Measurements from ENCODE around the gene ULK3. TPM values are rescaled to one million over a fixed set of nuclear protein-coding genes. Genes with fewer than 3 reads are reported as not detected.
A peak's percentile ranks its signal among the peaks of the same experiment; 100 is the strongest.

The ULK3 gene
- total RNA-seq, 2 donors from 2014 or later, result 39.1 to 74.7 TPM

DNA sequence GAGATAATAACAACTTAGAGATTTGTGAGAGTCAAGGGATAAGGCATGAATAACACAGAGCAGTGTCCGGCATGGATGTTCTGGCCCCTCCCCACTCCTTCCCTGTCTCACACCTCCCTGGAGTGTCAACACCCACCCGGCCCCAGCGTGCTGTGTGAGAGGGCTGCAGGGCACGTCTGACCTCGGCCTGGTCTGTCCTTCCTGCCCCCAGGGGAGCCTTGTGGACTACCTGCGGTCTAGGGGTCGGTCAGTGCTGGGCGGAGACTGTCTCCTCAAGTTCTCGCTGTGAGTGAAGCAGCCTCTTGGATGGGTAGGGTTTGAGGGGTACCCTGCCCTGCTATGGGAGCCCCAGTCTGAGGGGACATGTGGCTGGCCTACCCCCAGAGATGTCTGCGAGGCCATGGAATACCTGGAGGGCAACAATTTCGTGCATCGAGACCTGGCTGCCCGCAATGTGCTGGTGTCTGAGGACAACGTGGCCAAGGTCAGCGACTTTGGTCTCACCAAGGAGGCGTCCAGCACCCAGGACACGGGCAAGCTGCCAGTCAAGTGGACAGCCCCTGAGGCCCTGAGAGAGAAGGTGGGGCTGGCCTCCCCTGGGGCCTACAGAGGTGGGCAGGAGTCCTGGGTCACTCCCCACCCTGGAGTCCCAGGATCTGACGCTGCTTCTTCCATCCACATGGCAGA, 41.5 kb downstream of the ULK3 start:
- Mint-ChIP-seq H3K27ac (no peak overlapping the region), H3K36me3 (peaks cover 6% of the 10 kb centered on the region), H3K9me3 (no peaks in the 10 kb centered on the region), H3K4me1 (ENCODE audit: low read depth in 2 of 2) (peaks cover 31 to 34% of the 10 kb centered on the region in 2 donors), H3K27me3 (no peaks in the 10 kb centered on the region), H3K4me3 (no peak overlapping the region)
- ATAC-seq, result no peak
- DNase-seq (ENCODE audit: low spot score), result no peak

DNA sequence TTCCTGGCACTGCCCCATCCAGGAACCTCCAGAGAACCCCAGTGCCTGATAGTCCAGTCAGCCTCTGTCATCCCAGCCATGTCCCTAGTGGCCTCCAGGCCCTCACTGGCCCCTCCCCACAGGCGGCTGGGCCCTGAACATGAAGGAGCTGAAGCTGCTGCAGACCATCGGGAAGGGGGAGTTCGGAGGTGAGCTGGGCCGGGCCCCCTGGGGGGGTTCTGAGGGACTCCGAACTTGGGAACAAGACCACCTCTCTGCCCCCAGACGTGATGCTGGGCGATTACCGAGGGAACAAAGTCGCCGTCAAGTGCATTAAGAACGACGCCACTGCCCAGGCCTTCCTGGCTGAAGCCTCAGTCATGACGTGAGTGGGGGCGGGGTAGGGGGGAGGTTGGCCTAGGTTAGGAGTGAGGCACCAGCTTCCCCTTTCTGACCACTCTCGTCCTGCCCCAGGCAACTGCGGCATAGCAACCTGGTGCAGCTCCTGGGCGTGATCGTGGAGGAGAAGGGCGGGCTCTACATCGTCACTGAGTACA, 42.3 kb downstream of the ULK3 start:
- H3K4me1 Mint-ChIP-seq (ENCODE audit: low read depth in 2 of 2), result peaks cover 36 to 38% of the 10 kb centered on the region in 2 donors
- no peak overlapping the region for H3K4me3 Mint-ChIP-seq
- DNase-seq (ENCODE audit: low spot score) (no peak), ATAC-seq (no peak)
- peaks cover 6% of the 10 kb centered on the region for H3K36me3 Mint-ChIP-seq
- H3K27me3 Mint-ChIP-seq, result no peaks in the 10 kb centered on the region
- H3K9me3 Mint-ChIP-seq, result no peaks in the 10 kb centered on the region
- H3K27ac Mint-ChIP-seq, result peak overlapping the region in 1 of 2 donors; percentile 92

DNA sequence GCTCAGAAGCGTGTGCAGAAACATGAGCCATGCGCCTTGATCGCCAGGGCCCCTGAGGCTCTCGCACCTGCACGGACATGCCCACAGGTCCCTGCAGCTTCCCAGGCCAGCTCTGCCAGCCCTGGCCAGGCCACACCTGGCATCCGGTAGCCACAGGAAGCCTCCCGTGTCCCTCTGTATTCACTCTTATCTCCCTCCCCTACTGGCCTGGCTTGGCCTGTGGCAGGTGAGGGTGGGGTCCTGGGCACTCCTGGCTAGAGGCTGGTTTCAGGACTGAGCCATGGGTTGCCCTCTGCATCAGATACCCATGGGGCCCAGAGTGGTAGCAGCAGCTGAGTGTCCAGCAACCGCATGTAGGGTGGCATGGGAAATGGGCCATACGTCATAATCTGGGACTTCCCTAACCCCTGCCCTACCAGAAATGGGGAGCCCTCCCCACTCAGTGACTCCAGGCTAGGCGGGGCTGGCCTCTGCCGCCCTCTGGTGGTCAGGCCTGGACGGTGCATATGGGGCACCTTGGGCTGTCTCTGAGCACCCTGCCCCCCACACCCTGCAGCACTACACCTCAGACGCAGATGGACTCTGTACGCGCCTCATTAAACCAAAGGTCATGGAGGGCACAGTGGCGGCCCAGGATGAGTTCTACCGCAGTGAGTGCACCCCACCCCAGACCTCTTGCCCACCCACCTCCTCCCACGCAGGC, 42.9 kb downstream of the ULK3 start:
- Mint-ChIP-seq H3K9me3 (no peaks in the 10 kb centered on the region), H3K4me3 (peak overlapping the region; percentile 30), H3K4me1 (ENCODE audit: low read depth in 2 of 2) (peaks cover 40 to 44% of the 10 kb centered on the region in 2 donors), H3K27ac (peak overlapping the region; percentile 77 to 92), H3K36me3 (peaks cover 6% of the 10 kb centered on the region), H3K27me3 (no peaks in the 10 kb centered on the region)
- peak; percentile 92 to 94 for ATAC-seq
- DNase-seq (ENCODE audit: low spot score), result peak; percentile 94

DNA sequence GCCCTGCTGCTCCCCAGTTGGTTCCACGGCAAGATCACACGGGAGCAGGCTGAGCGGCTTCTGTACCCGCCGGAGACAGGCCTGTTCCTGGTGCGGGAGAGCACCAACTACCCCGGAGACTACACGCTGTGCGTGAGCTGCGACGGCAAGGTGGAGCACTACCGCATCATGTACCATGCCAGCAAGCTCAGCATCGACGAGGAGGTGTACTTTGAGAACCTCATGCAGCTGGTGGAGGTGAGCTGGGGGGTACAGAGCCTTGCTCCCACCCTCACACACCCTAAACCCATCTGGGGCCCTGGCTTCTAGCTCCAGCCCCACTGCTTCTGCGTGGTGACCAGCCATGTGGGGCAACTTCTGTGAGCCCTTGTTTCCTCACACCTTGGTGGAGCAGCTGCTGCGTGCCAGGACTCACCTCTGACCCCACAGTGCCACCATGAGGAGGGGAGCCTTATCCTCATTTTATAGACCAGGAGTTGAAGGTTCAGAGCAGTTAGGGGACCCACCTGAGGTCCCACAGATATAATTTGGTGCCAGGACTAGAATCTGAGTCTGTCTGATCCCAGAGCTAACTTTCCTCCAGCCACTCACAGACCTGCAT, 43.6 kb downstream of the ULK3 start:
- DNase-seq (ENCODE audit: low spot score) (no peak), ATAC-seq (peak in 1 of 2 donors; percentile 25)
- peak overlapping the region; percentile 30 for H3K4me3 Mint-ChIP-seq

DNA sequence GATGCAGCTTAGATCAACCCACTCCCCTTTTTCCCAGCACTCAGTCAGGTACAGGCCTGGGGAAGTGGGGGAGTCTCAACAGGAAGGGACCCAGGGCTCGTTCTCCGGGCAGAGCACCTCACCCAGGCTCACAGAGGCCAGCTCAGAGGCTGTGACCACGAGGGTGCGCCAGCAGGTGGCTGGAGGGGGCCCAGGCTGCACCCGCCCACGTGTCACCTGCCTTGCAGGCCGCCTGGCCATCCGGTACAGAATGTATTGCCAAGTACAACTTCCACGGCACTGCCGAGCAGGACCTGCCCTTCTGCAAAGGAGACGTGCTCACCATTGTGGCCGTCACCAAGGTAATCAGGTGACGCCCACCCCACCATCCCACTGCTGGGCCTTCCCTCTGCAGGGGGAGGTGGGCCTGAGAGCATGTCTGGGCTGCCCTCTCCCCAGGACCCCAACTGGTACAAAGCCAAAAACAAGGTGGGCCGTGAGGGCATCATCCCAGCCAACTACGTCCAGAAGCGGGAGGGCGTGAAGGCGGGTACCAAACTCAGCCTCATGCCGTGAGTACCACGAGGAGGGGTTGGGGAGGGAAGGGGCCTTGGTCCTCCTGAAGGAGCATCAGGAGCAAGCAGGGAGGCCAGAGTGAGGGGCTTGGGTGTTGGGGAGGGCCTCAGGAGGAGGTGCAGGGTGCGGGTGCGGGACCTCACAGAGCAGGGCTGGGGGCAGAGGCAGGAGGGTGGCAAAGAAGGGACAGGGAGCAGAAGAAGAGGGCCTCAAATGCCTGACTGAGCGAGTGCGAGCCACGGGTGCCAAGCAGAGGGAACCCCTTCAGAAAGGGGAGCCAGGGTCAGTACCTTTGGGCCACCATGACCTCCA, 44.3 kb downstream of the ULK3 start:
- no peak for DNase-seq (ENCODE audit: low spot score)
- ATAC-seq, result no peak
- peaks cover 37 to 39% of the 10 kb centered on the region in 2 donors for H3K4me1 Mint-ChIP-seq (ENCODE audit: low read depth in 2 of 2)
- no peaks in the 10 kb centered on the region for H3K36me3 Mint-ChIP-seq
- no peaks in the 10 kb centered on the region for H3K27me3 Mint-ChIP-seq
- H3K27ac Mint-ChIP-seq, result peak overlapping the region; percentile 77 to 92
- peak overlapping the region; percentile 39 for H3K4me3 Mint-ChIP-seq
- no peaks in the 10 kb centered on the region for H3K9me3 Mint-ChIP-seq

More for the DNA sequence above, 43.6 kb downstream of the ULK3 start:
- Mint-ChIP-seq H3K4me1 (ENCODE audit: low read depth in 2 of 2) (peaks cover 42 to 45% of the 10 kb centered on the region in 2 donors), H3K27me3 (no peaks in the 10 kb centered on the region), H3K27ac (peak overlapping the region; percentile 77 to 92), H3K9me3 (no peaks in the 10 kb centered on the region), H3K36me3 (peaks cover 6% of the 10 kb centered on the region)

DNA sequence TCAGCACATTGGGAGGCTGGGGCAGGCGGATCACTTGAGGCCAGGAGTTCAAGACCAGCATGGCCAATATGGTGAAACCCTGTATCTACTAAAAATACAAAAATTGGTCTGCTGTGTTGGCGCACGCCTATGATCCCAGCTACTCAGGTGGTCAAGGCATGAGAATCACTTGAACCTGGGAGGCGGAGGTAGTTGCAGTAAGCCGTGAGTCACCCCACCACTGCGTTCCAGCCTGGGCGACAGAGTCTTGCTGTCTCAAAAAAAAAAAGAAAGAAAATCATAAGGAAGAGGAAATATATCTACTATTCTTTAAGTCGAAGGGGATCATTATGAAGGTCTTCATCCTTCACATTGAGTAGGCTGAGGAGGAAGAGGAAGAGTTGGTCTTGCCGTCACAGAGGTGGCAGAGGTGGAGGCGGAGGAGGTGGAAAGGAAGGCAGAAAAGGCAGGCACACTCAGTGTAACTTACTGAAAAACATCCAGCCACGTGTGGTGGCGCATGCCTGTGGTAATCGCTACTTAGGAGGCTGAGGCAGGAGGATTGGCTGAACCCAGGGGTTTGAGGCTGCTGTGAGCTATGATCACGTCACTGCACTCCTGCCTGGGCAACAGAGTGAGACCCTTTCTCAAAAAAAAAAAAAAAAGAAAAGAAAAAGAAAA, 46.9 kb downstream of the ULK3 start:
- no peak for DNase-seq (ENCODE audit: low spot score)
- ATAC-seq, result no peak
- Mint-ChIP-seq H3K4me3 (peak overlapping the region; percentile 54), H3K9me3 (no peaks in the 10 kb centered on the region), H3K36me3 (peaks cover 8% of the 10 kb centered on the region), H3K27me3 (no peaks in the 10 kb centered on the region), H3K27ac (peak overlapping the region; percentile 80 to 93), H3K4me1 (ENCODE audit: low read depth in 2 of 2) (peaks cover 60% of the 10 kb centered on the region in 2 donors)

DNA sequence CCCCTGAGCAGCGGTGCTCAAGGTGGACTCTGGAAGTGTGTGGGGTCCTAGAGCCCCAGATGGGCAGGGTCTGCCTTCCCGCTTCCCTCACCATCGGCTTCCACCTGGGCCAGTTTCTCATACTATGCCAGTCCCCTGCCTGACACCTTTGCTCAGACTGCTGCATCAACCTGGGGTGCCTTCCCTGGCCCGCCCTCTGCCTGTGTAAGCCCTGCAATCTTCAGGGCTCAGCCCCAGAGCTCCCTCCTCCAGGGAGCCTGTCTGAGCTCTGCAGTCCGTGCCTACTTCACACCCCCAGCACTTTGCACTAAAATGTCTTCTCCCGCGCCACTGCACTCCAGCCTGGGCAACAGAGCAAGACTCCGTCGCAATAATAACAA, 48.0 kb downstream of the ULK3 start:
- peaks cover 61 to 66% of the 10 kb centered on the region in 2 donors for H3K4me1 Mint-ChIP-seq (ENCODE audit: low read depth in 2 of 2)
- H3K4me3 Mint-ChIP-seq, result peak overlapping the region; percentile 81
- peaks cover 8% of the 10 kb centered on the region for H3K36me3 Mint-ChIP-seq
- no peaks in the 10 kb centered on the region for H3K27me3 Mint-ChIP-seq
- H3K27ac Mint-ChIP-seq, result peak overlapping the region; percentile 80 to 93
- ATAC-seq (no peak), DNase-seq (ENCODE audit: low spot score) (no peak)
- H3K9me3 Mint-ChIP-seq, result no peaks in the 10 kb centered on the region

DNA sequence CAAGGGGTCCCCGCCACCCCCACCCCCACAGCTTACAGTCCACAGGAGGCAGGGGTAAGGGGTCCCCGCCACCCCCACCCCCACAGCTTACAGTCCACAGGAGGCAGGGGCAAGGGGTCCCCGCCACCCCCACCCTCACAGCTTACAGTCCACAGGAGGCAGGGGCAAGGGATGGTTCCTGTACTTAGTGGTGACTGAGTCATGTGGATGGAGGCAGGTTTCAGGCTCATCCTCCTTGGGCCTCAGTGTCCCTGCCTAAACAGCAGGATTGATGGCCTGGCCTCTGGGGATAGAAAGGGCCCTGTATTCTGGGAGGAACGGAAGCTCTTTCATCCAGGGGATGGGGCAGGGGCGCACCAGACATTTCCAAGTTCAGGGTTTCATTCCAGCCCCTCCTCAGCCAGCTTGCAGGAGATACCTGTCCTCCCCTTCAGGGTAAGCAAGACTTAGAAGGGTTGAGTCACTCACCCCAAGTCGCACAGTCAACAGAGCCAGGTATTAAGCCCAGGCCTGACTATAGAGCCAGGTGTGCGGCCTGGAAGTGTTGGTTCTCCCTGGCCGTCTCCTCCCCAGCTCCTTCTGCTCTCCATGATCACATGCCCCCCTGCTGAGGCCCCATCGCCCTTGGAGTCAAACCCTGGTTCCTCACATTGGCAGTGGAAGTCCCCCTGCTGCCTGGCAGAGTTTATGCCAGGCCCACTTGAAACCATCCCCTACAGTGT, 48.5 kb downstream of the ULK3 start:
- no peaks in the 10 kb centered on the region for H3K27me3 Mint-ChIP-seq
- peak overlapping the region; percentile 80 to 93 for H3K27ac Mint-ChIP-seq
- peaks cover 62 to 66% of the 10 kb centered on the region in 2 donors for H3K4me1 Mint-ChIP-seq (ENCODE audit: low read depth in 2 of 2)
- DNase-seq (ENCODE audit: low spot score) (no peak), ATAC-seq (no peak)
- peaks cover 12% of the 10 kb centered on the region for H3K36me3 Mint-ChIP-seq
- H3K4me3 Mint-ChIP-seq, result peak overlapping the region; percentile 81
- no peaks in the 10 kb centered on the region for H3K9me3 Mint-ChIP-seq

DNA sequence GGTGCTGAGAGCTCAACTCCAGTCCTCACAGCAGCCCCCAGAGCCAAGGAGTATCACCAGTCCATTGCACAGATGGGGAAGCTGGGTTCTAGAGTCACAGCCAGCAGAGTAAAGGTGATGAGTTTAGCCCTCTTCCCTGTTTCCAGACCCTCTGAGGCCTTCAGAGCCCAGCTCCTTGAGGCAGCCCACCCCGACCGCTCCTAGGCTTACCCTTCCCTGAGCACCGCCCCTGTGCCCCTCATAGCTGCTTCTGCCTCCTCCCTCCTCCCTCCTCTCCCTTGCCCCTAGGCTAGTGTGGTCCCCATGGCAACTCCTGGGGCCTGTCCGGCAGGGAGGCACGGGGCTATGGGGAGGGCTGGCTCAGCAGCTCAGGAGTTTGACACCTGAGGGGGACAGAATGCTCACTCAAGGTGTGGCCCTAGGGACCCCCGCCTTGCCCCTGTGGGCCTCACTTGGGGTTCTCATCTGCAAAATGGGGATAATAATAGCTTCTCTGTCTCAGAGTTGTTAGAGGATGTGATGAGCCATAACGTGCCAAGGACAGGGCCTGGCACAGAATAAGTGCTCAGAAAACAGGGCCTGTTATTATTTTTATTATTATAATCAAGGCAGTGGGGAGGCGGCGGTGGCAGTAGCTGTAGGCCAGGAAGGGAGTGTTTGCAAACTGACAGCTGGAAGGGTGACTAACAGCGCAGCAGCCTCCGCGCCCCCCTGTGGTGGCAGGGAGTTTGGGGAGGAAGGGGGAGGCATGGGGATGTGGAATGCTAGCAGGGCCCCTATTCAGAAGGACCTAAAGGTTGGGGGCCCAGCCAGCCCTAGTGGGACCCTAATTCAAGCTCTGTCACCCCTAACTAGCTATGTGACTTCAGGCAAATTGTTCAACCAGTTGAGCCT, 49.6 kb downstream of the ULK3 start:
- H3K36me3 Mint-ChIP-seq, result peaks cover 12% of the 10 kb centered on the region
- ATAC-seq (peak; percentile 34 to 55), DNase-seq (ENCODE audit: low spot score) (peak; percentile 81)
- peak overlapping the region; percentile 91 to 97 for H3K27ac Mint-ChIP-seq
- H3K4me3 Mint-ChIP-seq, result peak overlapping the region; percentile 68
- no peaks in the 10 kb centered on the region for H3K27me3 Mint-ChIP-seq
- H3K9me3 Mint-ChIP-seq, result no peaks in the 10 kb centered on the region
- H3K4me1 Mint-ChIP-seq (ENCODE audit: low read depth in 2 of 2), result peaks cover 67 to 74% of the 10 kb centered on the region in 2 donors

DNA sequence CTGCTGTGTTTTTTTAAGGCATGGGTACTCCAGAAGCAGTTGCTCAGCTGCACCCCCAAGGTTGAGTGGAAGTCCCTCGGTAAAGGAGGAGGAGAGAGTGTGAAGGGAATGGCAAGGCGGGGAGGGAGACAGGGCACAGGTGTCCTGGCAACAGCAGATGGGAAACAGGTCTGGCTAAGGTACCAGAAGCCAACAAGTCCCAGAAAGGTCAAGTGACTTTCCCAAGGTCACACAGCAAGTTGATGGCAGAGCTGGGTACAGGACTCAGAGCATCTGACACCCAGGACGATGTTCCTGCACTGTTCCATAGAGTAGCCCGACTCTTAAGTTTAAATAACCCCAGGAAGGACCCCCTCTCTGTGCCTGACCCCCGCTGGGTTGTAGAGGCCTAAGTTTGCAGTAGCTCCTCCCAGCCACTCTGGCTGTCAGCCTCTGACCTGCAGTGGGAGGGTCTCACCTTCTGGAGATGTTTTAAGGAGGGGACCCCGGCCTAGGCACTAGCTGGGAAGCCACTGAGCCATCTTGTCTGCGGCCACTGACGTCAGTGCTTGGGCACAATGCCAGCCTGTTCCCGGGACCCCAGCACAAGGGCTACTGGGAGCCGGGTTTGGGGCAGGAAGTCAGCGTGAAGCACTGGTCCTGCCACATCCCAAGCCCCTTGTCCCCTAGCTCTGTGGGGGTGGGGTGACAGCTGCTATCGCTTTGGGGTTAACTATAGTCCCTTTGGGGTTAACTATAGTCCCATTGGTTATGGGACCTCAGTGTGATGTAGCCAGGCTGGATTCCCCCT, 50.5 kb downstream of the ULK3 start:
- no peaks in the 10 kb centered on the region for H3K9me3 Mint-ChIP-seq
- H3K4me1 Mint-ChIP-seq (ENCODE audit: low read depth in 2 of 2), result peaks cover 69 to 74% of the 10 kb centered on the region in 2 donors
- H3K36me3 Mint-ChIP-seq, result peaks cover 12% of the 10 kb centered on the region
- no peak for ATAC-seq
- no peak for DNase-seq (ENCODE audit: low spot score)
- peak overlapping the region; percentile 91 to 97 for H3K27ac Mint-ChIP-seq
- no peaks in the 10 kb centered on the region for H3K27me3 Mint-ChIP-seq
- H3K4me3 Mint-ChIP-seq, result peak overlapping the region; percentile 87

DNA sequence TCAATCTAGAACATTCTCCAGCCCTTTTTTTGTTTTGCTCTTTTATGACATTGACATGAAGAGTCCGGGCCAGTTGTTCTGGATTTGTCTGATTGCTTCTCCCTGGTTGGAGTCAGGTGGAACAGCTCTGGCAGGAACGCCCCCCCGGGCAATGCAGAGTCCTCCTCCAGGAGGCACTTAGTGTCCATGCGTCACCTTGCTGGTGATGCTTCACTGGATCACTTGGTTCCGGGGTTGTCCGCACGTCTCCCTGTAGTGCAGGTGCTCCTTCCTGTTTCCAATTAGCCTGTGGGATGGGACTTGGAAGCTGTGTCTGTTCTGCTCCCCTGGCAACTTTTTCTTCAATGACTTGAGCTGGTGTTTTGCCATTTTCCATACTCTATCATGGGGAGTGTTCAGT, 51.3 kb downstream of the ULK3 start:
- Mint-ChIP-seq H3K27ac (peak overlapping the region; percentile 91 to 97), H3K36me3 (peaks cover 12% of the 10 kb centered on the region), H3K27me3 (no peaks in the 10 kb centered on the region), H3K4me3 (peak overlapping the region; percentile 87), H3K9me3 (no peaks in the 10 kb centered on the region), H3K4me1 (ENCODE audit: low read depth in 2 of 2) (peaks cover 72 to 78% of the 10 kb centered on the region in 2 donors)
- ATAC-seq, result no peak
- DNase-seq (ENCODE audit: low spot score), result no peak

All from natural killer cell treated with Interleukin-12 subunit alpha and Interleukin-12 subunit beta and Interleukin-15 and Interleukin-18, amount 100 ng/mL, for 72 hours (primary cell).